ENCODE results near the gene INTS6. TPM values are rescaled to one million over a fixed set of nuclear protein-coding genes. Genes with fewer than 3 reads are reported as not detected.
A peak's percentile ranks its signal among the peaks of the same experiment; 100 is the strongest.

Gene INTS6
- total RNA-seq, 1 experiment from 2014 or later: 78.5 TPM

- ChIA-PET CTCF (interaction anchor here (0.5 to 3.4 kb wide), 5 partner anchors 165 to 946 kb away, joined by 3 to 31 read pairs (median 3); no protein-coding TSS in a partner anchor), POLR2A (interaction anchor here (0.5 to 2.2 kb wide), 10 partner anchors 10 to 365 kb away, joined by 3 to 21 read pairs (median 4); partner anchors contain the start of genes INTS6 and SERPINE3)
- TF ChIP-seq CTCF (IDR thresholded peaks at IDR 0.05; ENCODE audit: unreplicated experiment): peak; percentile 43
- H3K36me3 Mint-ChIP-seq (ENCODE audit: insufficient read depth, unreplicated experiment): peaks cover 34% of the 10 kb centered on the region
- BruUV-seq (replicated peaks): no TSS peak
- H3K4me3 Mint-ChIP-seq (ENCODE audit: unreplicated experiment): no peak overlapping the region
- no peaks in the 10 kb centered on the region for H3K27me3 Mint-ChIP-seq (ENCODE audit: insufficient read depth, unreplicated experiment)
- intact Hi-C loops (cut with micrococcal nuclease): loop anchor here (1.0 to 5.0 kb wide), 3 partner anchors 297 to 362 kb away; no protein-coding TSS in a partner anchor
- no peaks in the 10 kb centered on the region for H3K9me3 Mint-ChIP-seq (ENCODE audit: unreplicated experiment)
- H3K27ac Mint-ChIP-seq (ENCODE audit: low read depth, unreplicated experiment): no peak overlapping the region
- H3K4me1 Mint-ChIP-seq (ENCODE audit: insufficient read depth, unreplicated experiment): no peaks in the 10 kb centered on the region
- DNase-seq (ENCODE audit: unreplicated experiment): peak; percentile 17
Observed at GRCh38 chr13:51435002-51435578, 17.7 kb downstream of the INTS6 start.

GRCh38 chr13:51432576-51432975 lies 20.3 kb downstream of the INTS6 start:
- BruUV-seq (replicated peaks): no TSS peak
- no peak for DNase-seq (ENCODE audit: unreplicated experiment)
- no peak overlapping the region for H3K27ac Mint-ChIP-seq (ENCODE audit: low read depth, unreplicated experiment)
- H3K36me3 Mint-ChIP-seq (ENCODE audit: insufficient read depth, unreplicated experiment): peaks cover 35% of the 10 kb centered on the region
- no peaks in the 10 kb centered on the region for H3K9me3 Mint-ChIP-seq (ENCODE audit: unreplicated experiment)
- ChIA-PET POLR2A (interaction anchor here (0.6 to 1.5 kb wide), 4 partner anchors 10 to 198 kb away, joined by 3 read pairs; no protein-coding TSS in a partner anchor), CTCF (interaction anchor here (0.6 to 3.4 kb wide), 7 partner anchors 159 to 365 kb away, joined by 3 to 31 read pairs (median 4); no protein-coding TSS in a partner anchor)
- no peaks in the 10 kb centered on the region for H3K27me3 Mint-ChIP-seq (ENCODE audit: insufficient read depth, unreplicated experiment)
- H3K4me3 Mint-ChIP-seq (ENCODE audit: unreplicated experiment): no peak overlapping the region
- intact Hi-C loops (cut with micrococcal nuclease): no loop called here
- no peak for TF ChIP-seq CTCF (IDR thresholded peaks at IDR 0.05; ENCODE audit: unreplicated experiment)
- H3K4me1 Mint-ChIP-seq (ENCODE audit: insufficient read depth, unreplicated experiment): peaks cover 4% of the 10 kb centered on the region

- no peak for DNase-seq (ENCODE audit: unreplicated experiment)
- CTCF ChIA-PET: no interaction called here
- POLR2A ChIA-PET: interaction anchor here (1.5 kb wide), 1 partner anchor 367 kb away, joined by 4 read pairs; no protein-coding TSS in a partner anchor
- Mint-ChIP-seq H3K27ac (ENCODE audit: low read depth, unreplicated experiment) (peak overlapping the region; percentile 8), H3K27me3 (ENCODE audit: insufficient read depth, unreplicated experiment) (no peaks in the 10 kb centered on the region), H3K4me3 (ENCODE audit: unreplicated experiment) (no peak overlapping the region), H3K9me3 (ENCODE audit: unreplicated experiment) (no peaks in the 10 kb centered on the region), H3K4me1 (ENCODE audit: insufficient read depth, unreplicated experiment) (peaks cover 40% of the 10 kb centered on the region), H3K36me3 (ENCODE audit: insufficient read depth, unreplicated experiment) (peaks cover 63% of the 10 kb centered on the region)
- TF ChIP-seq CTCF (IDR thresholded peaks at IDR 0.05; ENCODE audit: unreplicated experiment): no peak
- no TSS peak for BruUV-seq (replicated peaks)
- intact Hi-C loops (cut with micrococcal nuclease): no loop called here
Observed at GRCh38 chr13:51426982-51427381, 25.9 kb downstream of the INTS6 start.

DNA sequence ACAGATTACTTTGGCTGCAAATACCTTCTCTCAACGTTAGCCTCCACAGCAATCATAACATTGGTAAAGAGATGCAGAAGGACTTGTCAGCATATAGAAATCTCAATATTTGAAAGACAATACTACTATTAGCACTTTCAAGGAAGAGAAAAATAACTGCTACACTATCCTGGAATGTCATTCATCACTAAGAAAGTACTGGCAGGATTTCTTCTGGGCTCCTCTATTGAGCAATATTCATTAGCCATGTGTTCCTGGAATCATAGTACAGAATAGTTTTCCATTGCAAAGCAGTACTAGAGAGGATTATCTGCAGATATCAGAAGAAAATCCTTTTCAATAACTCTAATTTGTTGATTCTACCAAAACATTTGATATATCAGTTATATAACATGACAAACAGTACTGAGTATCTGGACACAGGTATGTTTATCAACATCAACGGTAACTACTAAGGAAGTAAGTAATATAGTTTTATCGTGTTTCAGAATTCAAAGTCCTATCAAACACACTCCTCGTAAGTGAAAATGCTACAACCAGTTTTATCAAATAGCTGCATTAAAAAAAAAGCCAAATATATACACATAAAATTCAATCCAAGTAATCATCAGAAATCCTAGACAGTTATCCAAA lies 27.3 kb downstream of the INTS6 start:
- Mint-ChIP-seq H3K4me3 (ENCODE audit: unreplicated experiment) (no peak overlapping the region), H3K27me3 (ENCODE audit: insufficient read depth, unreplicated experiment) (no peaks in the 10 kb centered on the region), H3K27ac (ENCODE audit: low read depth, unreplicated experiment) (peak overlapping the region; percentile 42), H3K9me3 (ENCODE audit: unreplicated experiment) (no peaks in the 10 kb centered on the region), H3K36me3 (ENCODE audit: insufficient read depth, unreplicated experiment) (peaks cover 71% of the 10 kb centered on the region), H3K4me1 (ENCODE audit: insufficient read depth, unreplicated experiment) (peaks cover 46% of the 10 kb centered on the region)
- peak; percentile 34 for DNase-seq (ENCODE audit: unreplicated experiment)
- TF ChIP-seq CTCF (IDR thresholded peaks at IDR 0.05; ENCODE audit: unreplicated experiment): no peak
- POLR2A ChIA-PET: interaction anchor here (0.7 to 1.6 kb wide), 6 partner anchors 13 to 375 kb away, joined by 3 to 5 read pairs (median 3); no protein-coding TSS in a partner anchor
- intact Hi-C loops (cut with micrococcal nuclease): no loop called here
- BruUV-seq (replicated peaks): no TSS peak
- CTCF ChIA-PET: interaction anchor here (0.8 to 1.2 kb wide), 2 partner anchors 371 to 373 kb away, joined by 3 read pairs; no protein-coding TSS in a partner anchor
